GM15510 (cell line): ENCODE data around the gene PLAGL2.

Experiments used
- POLR2A ChIP-seq: IDR thresholded peaks from 3 replicates; pipeline ENCODE4 v1.6.1; 2011; ENCODE audit warnings: borderline replicate concordance; ENCODE audit not compliant: insufficient read length; ENCODE audit errors: extremely low read depth

Gene PLAGL2

GRCh38 chr20:32207626-32208498 lies at the start of gene PLAGL2, which contains the start of gene POFUT1:
PLAGL2 (minus strand) TSS chr20:32207743; CDS start chr20:32202178, 5,565 bp downstream.
POFUT1 (plus strand) TSS chr20:32207880; CDS start chr20:32207942, 62 bp downstream.
- peak; percentile 92 for TF ChIP-seq POLR2A

- TF ChIP-seq POLR2A: no peak
These were observed 44.6 kb upstream of the PLAGL2 start for GRCh38 chr20:32252189-32252588.

- no peak for TF ChIP-seq POLR2A
These were observed 43.9 kb upstream of the PLAGL2 start for GRCh38 chr20:32251470-32251869.

GRCh38 chr20:32249030-32249738 lies 41.6 kb upstream of the PLAGL2 start:
- TF ChIP-seq POLR2A: no peak

GRCh38 chr20:32248043-32248442 lies 40.5 kb upstream of the PLAGL2 start:
- no peak for TF ChIP-seq POLR2A

GRCh38 chr20:32244959-32245358 lies 37.4 kb upstream of the PLAGL2 start:
- TF ChIP-seq POLR2A: no peak

GRCh38 chr20:32244150-32244823 lies 36.7 kb upstream of the PLAGL2 start:
- TF ChIP-seq POLR2A: no peak

- TF ChIP-seq POLR2A: no peak
These were observed 34.3 kb upstream of the PLAGL2 start for GRCh38 chr20:32241807-32242206.

GRCh38 chr20:32240205-32240604 lies 32.7 kb upstream of the PLAGL2 start:
- no peak for TF ChIP-seq POLR2A

- TF ChIP-seq POLR2A: no peak
These were observed 31.2 kb upstream of the PLAGL2 start for GRCh38 chr20:32238483-32239425.

GRCh38 chr20:32237419-32237818 lies 29.9 kb upstream of the PLAGL2 start:
- TF ChIP-seq POLR2A: no peak

GRCh38 chr20:32236819-32237218 lies 29.3 kb upstream of the PLAGL2 start:
- no peak for TF ChIP-seq POLR2A

GRCh38 chr20:32236048-32236533 lies 28.5 kb upstream of the PLAGL2 start:
- TF ChIP-seq POLR2A: no peak
